22Rv1 (cell line): ENCODE data around the gene COQ8A.

Experiments used
- ZFX ChIP-seq: fragments of 450-650 bp; IDR thresholded peaks from 2 replicates; pipeline ENCODE4 v1.6.1; 2017; ENCODE audit warnings: antibody characterized with exemption, borderline replicate concordance
- TF ChIP-seq, protein P1 (sequence below): fragments of 450-650 bp; IDR thresholded peaks from 2 replicates; pipeline ENCODE4 v1.5.1; 2017; ENCODE audit warnings: mild to moderate bottlenecking

DNA sequence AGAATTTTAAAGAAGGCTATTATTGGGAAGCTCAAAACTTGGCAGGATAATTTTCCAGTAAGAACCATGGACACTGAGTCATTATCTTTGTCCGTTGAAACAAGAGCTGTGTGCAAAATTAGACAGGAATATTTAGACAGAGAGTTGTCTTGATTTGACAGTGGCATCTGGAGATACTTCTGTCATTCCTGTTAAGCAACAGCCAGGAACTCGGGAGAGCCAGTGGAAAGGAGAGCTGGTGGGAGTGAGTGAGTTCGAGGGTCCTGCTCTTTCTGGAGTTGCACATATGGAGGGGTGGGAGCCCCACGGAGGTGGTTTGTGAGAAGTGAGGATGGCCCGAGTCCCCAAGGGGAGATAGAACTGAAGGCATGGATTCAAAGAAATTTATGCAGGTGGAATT lies 3.1 kb downstream of the COQ8A start:
- TF ChIP-seq, protein P1, sequence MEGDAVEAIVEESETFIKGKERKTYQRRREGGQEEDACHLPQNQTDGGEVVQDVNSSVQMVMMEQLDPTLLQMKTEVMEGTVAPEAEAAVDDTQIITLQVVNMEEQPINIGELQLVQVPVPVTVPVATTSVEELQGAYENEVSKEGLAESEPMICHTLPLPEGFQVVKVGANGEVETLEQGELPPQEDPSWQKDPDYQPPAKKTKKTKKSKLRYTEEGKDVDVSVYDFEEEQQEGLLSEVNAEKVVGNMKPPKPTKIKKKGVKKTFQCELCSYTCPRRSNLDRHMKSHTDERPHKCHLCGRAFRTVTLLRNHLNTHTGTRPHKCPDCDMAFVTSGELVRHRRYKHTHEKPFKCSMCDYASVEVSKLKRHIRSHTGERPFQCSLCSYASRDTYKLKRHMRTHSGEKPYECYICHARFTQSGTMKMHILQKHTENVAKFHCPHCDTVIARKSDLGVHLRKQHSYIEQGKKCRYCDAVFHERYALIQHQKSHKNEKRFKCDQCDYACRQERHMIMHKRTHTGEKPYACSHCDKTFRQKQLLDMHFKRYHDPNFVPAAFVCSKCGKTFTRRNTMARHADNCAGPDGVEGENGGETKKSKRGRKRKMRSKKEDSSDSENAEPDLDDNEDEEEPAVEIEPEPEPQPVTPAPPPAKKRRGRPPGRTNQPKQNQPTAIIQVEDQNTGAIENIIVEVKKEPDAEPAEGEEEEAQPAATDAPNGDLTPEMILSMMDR = no peak
- TF ChIP-seq ZFX = no peak
